Stimulated activated naive CD8-positive, alpha-beta T cell treated with anti-CD3 and anti-CD28 coated beads, Interleukin-15, amount 100 ng/mL, for 72 hours (primary cell): ENCODE measurements around the gene ME2.
"Not testable (repeated sequence)": the region's sequence is repeated elsewhere in the genome, so short reads cannot be mapped to it uniquely, and the experiment has no call there.

ENCODE experiments used
- ATAC-seq: fragments of 150-1000 bp; cut with Tn5 transposase; 2 replicates; pipeline ENCODE4 v1.10.0; 2021; ENCODE audit warnings: mild to moderate bottlenecking, moderate library complexity
- DNase-seq, 2 donors: peaks; one replicate each; pipeline ENCODE4 v3.0.0; 2021 to 2022
- H3K27ac Mint-ChIP-seq, 2 donors: one replicate each; pipeline ENCODE4 v1.8.0; 2022; ENCODE audit warnings: mild to moderate bottlenecking in 2 of 2, mixed read lengths in 2 of 2, moderate library complexity in 2 of 2
- H3K27me3 Mint-ChIP-seq: one replicate; pipeline ENCODE4 v1.8.0; 2022; ENCODE audit warnings: mixed read lengths
- H3K4me1 Mint-ChIP-seq: one replicate; pipeline ENCODE4 v1.8.0; 2022; ENCODE audit warnings: mild to moderate bottlenecking, mixed read lengths
- H3K4me3 Mint-ChIP-seq, 2 donors: one replicate each; pipeline ENCODE4 v1.8.0; 2022; ENCODE audit warnings: mild to moderate bottlenecking in 2 of 2, mixed read lengths in 2 of 2, moderate library complexity in 1 of 2
- H3K9me3 Mint-ChIP-seq, 2 donors: one replicate each; pipeline ENCODE4 v1.8.0; 2022; ENCODE audit warnings: mixed read lengths in 2 of 2

Gene ME2

GRCh38 chr18:50878345-50879301 is at the start of gene ME2:
Gene ME2 (plus strand): TSS chr18:50879118. CDS start chr18:50895821, 16,703 bp downstream.
- peak; percentile 91 to 94 for DNase-seq
- peak within 1 kb of the TSS; percentile 99 to 100 for H3K27ac Mint-ChIP-seq
- peak; percentile 94 for ATAC-seq
- H3K4me1 Mint-ChIP-seq = peaks cover 20% of the 10 kb centered on the region
- H3K4me3 Mint-ChIP-seq = peak within 1 kb of the TSS; percentile 95 to 96
- peaks cover 6% of the 10 kb centered on the region for H3K27me3 Mint-ChIP-seq
- H3K9me3 Mint-ChIP-seq = no peaks in the 10 kb centered on the region

- no peaks in the 10 kb centered on the region for H3K4me1 Mint-ChIP-seq
- no peak overlapping the region for H3K4me3 Mint-ChIP-seq
- no peak for DNase-seq
- H3K9me3 Mint-ChIP-seq = no peaks in the 10 kb centered on the region
- no peaks in the 10 kb centered on the region for H3K27me3 Mint-ChIP-seq
- H3K27ac Mint-ChIP-seq = no peak overlapping the region
- ATAC-seq = no peak
Observed at GRCh38 chr18:50829644-50830043, 49.3 kb upstream of the ME2 start.

- Mint-ChIP-seq H3K27ac (no peak overlapping the region), H3K4me3 (no peak overlapping the region), H3K9me3 (no peaks in the 10 kb centered on the region), H3K4me1 (no peaks in the 10 kb centered on the region), H3K27me3 (no peaks in the 10 kb centered on the region)
- ATAC-seq (no peak), DNase-seq (no peak)
Observed at GRCh38 chr18:50830544-50830943, 48.4 kb upstream of the ME2 start.

GRCh38 chr18:50832754-50833153 is 46.2 kb upstream of the ME2 start:
- Mint-ChIP-seq H3K27ac (no peak overlapping the region), H3K9me3 (no peaks in the 10 kb centered on the region), H3K4me3 (no peak overlapping the region), H3K27me3 (no peaks in the 10 kb centered on the region), H3K4me1 (peaks cover 6% of the 10 kb centered on the region)
- DNase-seq (no peak), ATAC-seq (no peak)

GRCh38 chr18:50833496-50833895 is 45.4 kb upstream of the ME2 start:
- H3K9me3 Mint-ChIP-seq, H3K27ac Mint-ChIP-seq, H3K4me1 Mint-ChIP-seq, ATAC-seq, H3K4me3 Mint-ChIP-seq, H3K27me3 Mint-ChIP-seq, DNase-seq: not testable (repeated sequence)

GRCh38 chr18:50836521-50836957 is 42.4 kb upstream of the ME2 start:
- Mint-ChIP-seq H3K27ac (no peak overlapping the region), H3K9me3 (no peaks in the 10 kb centered on the region), H3K4me3 (no peak overlapping the region), H3K27me3 (peaks cover 13% of the 10 kb centered on the region), H3K4me1 (peaks cover 6% of the 10 kb centered on the region)
- ATAC-seq (peak; percentile 46), DNase-seq (no peak)

GRCh38 chr18:50839341-50839740 is 39.6 kb upstream of the ME2 start:
- H3K4me3 Mint-ChIP-seq = no peak overlapping the region
- ATAC-seq (no peak), DNase-seq (no peak)
- no peaks in the 10 kb centered on the region for H3K9me3 Mint-ChIP-seq
- H3K27ac Mint-ChIP-seq = no peak overlapping the region
- H3K27me3 Mint-ChIP-seq = peaks cover 13% of the 10 kb centered on the region
- H3K4me1 Mint-ChIP-seq = peaks cover 6% of the 10 kb centered on the region

GRCh38 chr18:50839996-50840395 is 38.9 kb upstream of the ME2 start:
- peak overlapping the region in 1 of 2 donors; percentile 89 for H3K27ac Mint-ChIP-seq
- H3K4me1 Mint-ChIP-seq = peaks cover 6% of the 10 kb centered on the region
- H3K4me3 Mint-ChIP-seq = no peak overlapping the region

GRCh38 chr18:50842846-50843245 is 36.1 kb upstream of the ME2 start:
- Mint-ChIP-seq H3K27me3 (peaks cover 13% of the 10 kb centered on the region), H3K9me3 (no peaks in the 10 kb centered on the region), H3K4me3 (no peak overlapping the region), H3K27ac (no peak overlapping the region), H3K4me1 (no peaks in the 10 kb centered on the region)
- DNase-seq (no peak), ATAC-seq (no peak)

More at GRCh38 chr18:50839996-50840395, 38.9 kb upstream of the ME2 start:
- H3K27me3 Mint-ChIP-seq = peaks cover 13% of the 10 kb centered on the region
- ATAC-seq (no peak), DNase-seq (no peak)
- H3K9me3 Mint-ChIP-seq = no peaks in the 10 kb centered on the region

- H3K27ac Mint-ChIP-seq = no peak overlapping the region
- DNase-seq (no peak), ATAC-seq (no peak)
- H3K9me3 Mint-ChIP-seq = no peaks in the 10 kb centered on the region
- peaks cover 11% of the 10 kb centered on the region for H3K27me3 Mint-ChIP-seq
- H3K4me3 Mint-ChIP-seq = no peak overlapping the region
- no peaks in the 10 kb centered on the region for H3K4me1 Mint-ChIP-seq
Observed at GRCh38 chr18:50844554-50844953, 34.4 kb upstream of the ME2 start.

GRCh38 chr18:50844960-50845359 is 34.0 kb upstream of the ME2 start:
- Mint-ChIP-seq H3K27ac (no peak overlapping the region), H3K4me3 (no peak overlapping the region), H3K9me3 (no peaks in the 10 kb centered on the region), H3K27me3 (peaks cover 7% of the 10 kb centered on the region), H3K4me1 (no peaks in the 10 kb centered on the region)
- ATAC-seq = no peak
- DNase-seq = no peak

GRCh38 chr18:50847192-50847591 is 31.7 kb upstream of the ME2 start:
- DNase-seq = no peak
- no peak for ATAC-seq
- H3K4me3 Mint-ChIP-seq = no peak overlapping the region

GRCh38 chr18:50848061-50848551 is 30.8 kb upstream of the ME2 start:
- H3K4me3 Mint-ChIP-seq = no peak overlapping the region
- peaks cover 6 to 8% of the 10 kb centered on the region in 2 donors for H3K9me3 Mint-ChIP-seq
- no peaks in the 10 kb centered on the region for H3K4me1 Mint-ChIP-seq
- no peak overlapping the region for H3K27ac Mint-ChIP-seq
- no peak for DNase-seq
- no peak for ATAC-seq
- no peaks in the 10 kb centered on the region for H3K27me3 Mint-ChIP-seq

More at GRCh38 chr18:50847192-50847591, 31.7 kb upstream of the ME2 start:
- Mint-ChIP-seq H3K27ac (no peak overlapping the region), H3K4me1 (no peaks in the 10 kb centered on the region), H3K9me3 (peaks cover 0 to under 1% of the 10 kb centered on the region in 2 donors), H3K27me3 (no peaks in the 10 kb centered on the region)

- Mint-ChIP-seq H3K4me1 (no peaks in the 10 kb centered on the region), H3K9me3 (peaks cover 6 to 9% of the 10 kb centered on the region in 2 donors), H3K27ac (no peak overlapping the region), H3K4me3 (no peak overlapping the region), H3K27me3 (peaks cover 2% of the 10 kb centered on the region)
- DNase-seq (no peak), ATAC-seq (no peak)
Observed at GRCh38 chr18:50848991-50849390, 29.9 kb upstream of the ME2 start.

GRCh38 chr18:50849419-50849821 is 29.5 kb upstream of the ME2 start:
- H3K9me3 Mint-ChIP-seq = peaks cover 6 to 13% of the 10 kb centered on the region in 2 donors
- H3K4me1 Mint-ChIP-seq = no peaks in the 10 kb centered on the region
- H3K4me3 Mint-ChIP-seq = no peak overlapping the region
- peak overlapping the region in 1 of 2 donors; percentile 72 for H3K27ac Mint-ChIP-seq
- DNase-seq = no peak
- peaks cover 7% of the 10 kb centered on the region for H3K27me3 Mint-ChIP-seq
- no peak for ATAC-seq
